ENCODE data around the gene SMIM33. TPM values are rescaled to one million over a fixed set of nuclear protein-coding genes. Genes with fewer than 3 reads are reported as not detected.
"Not testable (repeated sequence)": the region's sequence is repeated elsewhere in the genome, so short reads cannot be mapped to it uniquely, and the experiment has no call there.

SMIM33 gene
- total RNA-seq, 1 experiment from 2014 or later = not detected

DNA sequence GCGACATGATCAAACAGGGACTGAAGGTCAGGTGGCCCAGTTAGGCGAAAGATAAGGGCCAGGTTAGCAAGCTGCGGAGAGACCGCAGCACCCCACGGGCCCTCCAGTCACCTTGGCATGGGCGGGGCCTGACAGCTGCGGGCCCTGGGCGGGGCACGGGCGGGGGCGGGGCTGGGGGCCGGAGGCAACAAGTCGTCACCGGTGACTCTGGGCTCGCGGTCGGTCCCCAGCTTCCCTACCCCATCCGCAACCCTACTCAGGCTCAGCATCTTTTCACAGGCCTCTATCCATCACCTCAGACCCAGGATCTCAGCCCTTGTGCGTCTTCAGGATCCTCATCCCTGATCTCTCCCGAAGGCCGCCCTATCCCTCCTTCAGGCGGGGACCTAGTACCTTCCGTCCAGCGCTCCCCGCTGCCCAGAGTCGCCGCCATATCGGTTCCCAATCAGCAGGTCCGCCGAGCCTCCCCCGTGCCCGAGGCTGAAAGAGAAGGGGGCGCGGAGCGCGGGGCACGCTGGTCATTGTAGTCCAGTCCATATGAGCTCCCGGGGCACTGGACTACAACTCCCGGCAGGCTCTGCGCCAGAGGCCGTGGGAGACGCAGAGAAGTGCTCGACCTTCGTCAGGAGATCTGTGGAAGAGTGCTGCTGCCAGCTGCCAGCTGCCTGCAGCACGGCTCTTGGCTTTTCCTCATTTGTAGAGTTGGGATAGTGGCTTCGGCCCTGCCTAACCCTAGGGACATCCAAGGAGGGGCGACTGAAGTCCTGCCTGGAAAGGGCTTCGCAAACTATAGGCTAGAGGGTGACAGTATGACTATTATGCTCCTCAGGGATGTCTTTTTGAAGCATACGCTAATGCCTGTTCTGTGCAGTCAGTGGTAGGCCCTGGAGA lies 31.5 kb upstream of the SMIM33 start, which contains the start of gene DNAJC18:
TSS of gene DNAJC18 (minus strand) at position 513 of the 891 bp plus-strand sequence. CDS start at position 433, 80 bp downstream.
- Histone ChIP-seq H2BK5ac (ENCODE audit: insufficient read length, low read length) (no peak within 1 kb of the TSS), H3K9ac (ENCODE audit: extremely low read depth, insufficient read length, low read length) (peak within 1 kb of the TSS; percentile 92), H3K27ac (ENCODE audit: insufficient read length, low read depth, low read length) (peak within 1 kb of the TSS; percentile 25), H3K4me2 (ENCODE audit: insufficient read depth, insufficient read length, low read length) (peak within 1 kb of the TSS; percentile 89), H3T11ph (ENCODE audit: low read length) (no peak within 1 kb of the TSS), H3K23ac (ENCODE audit: insufficient read length, low read depth, low read length) (no peak within 1 kb of the TSS), H3K79me1 (ENCODE audit: insufficient read depth, low read depth, low read length, poor library complexity, severe bottlenecking) (no peaks in the 10 kb centered on the region), H4K20me1 (ENCODE audit: control insufficient read depth, insufficient read depth, insufficient read length) (no peaks in the 10 kb centered on the region), H2AFZ (ENCODE audit: low read length) (peak within 1 kb of the TSS; percentile 66), H4K5ac (ENCODE audit: insufficient read length, low read depth, low read length) (peak within 1 kb of the TSS; percentile 67), H2BK15ac (ENCODE audit: low read depth, low read length) (no peak within 1 kb of the TSS), H3K18ac (ENCODE audit: insufficient read length, low read depth, low read length) (peak within 1 kb of the TSS; percentile 99), H3K56ac (ENCODE audit: insufficient read length, low read depth, low read length) (no peak within 1 kb of the TSS), H2BK12ac (ENCODE audit: insufficient read length, low read depth, low read length) (no peak within 1 kb of the TSS), H4K91ac (ENCODE audit: insufficient read length, low read depth, low read length) (no peak within 1 kb of the TSS), H3K27me3 (ENCODE audit: insufficient read depth, low read length) (no peaks in the 10 kb centered on the region), H3K9me3 (ENCODE audit: control insufficient read depth, low read depth, low read length) (no peaks in the 10 kb centered on the region), H3K14ac (ENCODE audit: insufficient read depth, low read length) (peak within 1 kb of the TSS; percentile 97), H2AK5ac (ENCODE audit: insufficient read length, low read length) (no peak within 1 kb of the TSS), H2BK120ac (ENCODE audit: low read depth, low read length, poor library complexity, severe bottlenecking) (no peak within 1 kb of the TSS), H3K4me1 (ENCODE audit: insufficient read depth, low read length) (peaks cover 2% of the 10 kb centered on the region; the same call in 1 of the 2 replicates), H3K79me2 (ENCODE audit: insufficient read depth, low read length) (0 out of 2 replicates have a peak, but pooled peaks cover 2% of the 10 kb centered on the region), H3K4ac (ENCODE audit: low read depth, low read length) (no peak within 1 kb of the TSS), H3K23me2 (ENCODE audit: insufficient read length, low read depth, low read length, poor library complexity, severe bottlenecking) (peaks cover 5% of the 10 kb centered on the region), H4K8ac (replicated peaks; ENCODE audit: insufficient read length, low read depth, low read length) (no peak within 1 kb of the TSS), H2BK20ac (ENCODE audit: low read depth, low read length, poor library complexity, severe bottlenecking) (no peak within 1 kb of the TSS)
- H3K27me3 Mint-ChIP-seq (ENCODE audit: low read depth) = peaks cover 3% of the 10 kb centered on the region
- no CpG with 5 or more reads among the region's 49 CpGs for WGBS (ENCODE audit: extremely low coverage, insufficient read length, low lambda C conversion rate)
- peaks cover 5 to 24% (median 13%) of the 10 kb centered on the region in 3 experiments; a peak in 6 of 7 replicates for H3K36me3 Mint-ChIP-seq (ENCODE audit: insufficient read depth in 1 of 3, low read depth in 3 of 3)
- peaks cover 21 to 24% of the 10 kb centered on the region in 2 experiments for H3K4me1 Mint-ChIP-seq
- peak; percentile 97 for DNase-seq
- H3K9me3 Mint-ChIP-seq = no peaks in the 10 kb centered on the region
- H3K4me3 Mint-ChIP-seq = peak within 1 kb of the TSS; percentile 95 to 96
- TF ChIP-seq, protein P1, sequence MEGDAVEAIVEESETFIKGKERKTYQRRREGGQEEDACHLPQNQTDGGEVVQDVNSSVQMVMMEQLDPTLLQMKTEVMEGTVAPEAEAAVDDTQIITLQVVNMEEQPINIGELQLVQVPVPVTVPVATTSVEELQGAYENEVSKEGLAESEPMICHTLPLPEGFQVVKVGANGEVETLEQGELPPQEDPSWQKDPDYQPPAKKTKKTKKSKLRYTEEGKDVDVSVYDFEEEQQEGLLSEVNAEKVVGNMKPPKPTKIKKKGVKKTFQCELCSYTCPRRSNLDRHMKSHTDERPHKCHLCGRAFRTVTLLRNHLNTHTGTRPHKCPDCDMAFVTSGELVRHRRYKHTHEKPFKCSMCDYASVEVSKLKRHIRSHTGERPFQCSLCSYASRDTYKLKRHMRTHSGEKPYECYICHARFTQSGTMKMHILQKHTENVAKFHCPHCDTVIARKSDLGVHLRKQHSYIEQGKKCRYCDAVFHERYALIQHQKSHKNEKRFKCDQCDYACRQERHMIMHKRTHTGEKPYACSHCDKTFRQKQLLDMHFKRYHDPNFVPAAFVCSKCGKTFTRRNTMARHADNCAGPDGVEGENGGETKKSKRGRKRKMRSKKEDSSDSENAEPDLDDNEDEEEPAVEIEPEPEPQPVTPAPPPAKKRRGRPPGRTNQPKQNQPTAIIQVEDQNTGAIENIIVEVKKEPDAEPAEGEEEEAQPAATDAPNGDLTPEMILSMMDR (conservative IDR thresholded peaks at IDR 0.05) = no peak
- peak within 1 kb of the TSS; percentile 98 to 100 (median 99) for H3K27ac Mint-ChIP-seq

GRCh38 chr5:139440416-139440815 lies 30.4 kb upstream of the SMIM33 start:
- not testable (repeated sequence) for H3K4me2 ChIP-seq (ENCODE audit: insufficient read depth, insufficient read length, low read length); H2BK12ac ChIP-seq (ENCODE audit: insufficient read length, low read depth, low read length); H2BK20ac ChIP-seq (ENCODE audit: low read depth, low read length, poor library complexity, severe bottlenecking); H3K27me3 ChIP-seq (ENCODE audit: insufficient read depth, low read length); H2AK5ac ChIP-seq (ENCODE audit: insufficient read length, low read length); H3K4ac ChIP-seq (ENCODE audit: low read depth, low read length); H3K27ac ChIP-seq (ENCODE audit: insufficient read length, low read depth, low read length); H3K79me1 ChIP-seq (ENCODE audit: insufficient read depth, low read depth, low read length, poor library complexity, severe bottlenecking); H3K18ac ChIP-seq (ENCODE audit: insufficient read length, low read depth, low read length); H3K23ac ChIP-seq (ENCODE audit: insufficient read length, low read depth, low read length); H2BK15ac ChIP-seq (ENCODE audit: low read depth, low read length); H2AFZ ChIP-seq (ENCODE audit: low read length); H2BK5ac ChIP-seq (ENCODE audit: insufficient read length, low read length); H4K8ac ChIP-seq (replicated peaks; ENCODE audit: insufficient read length, low read depth, low read length); H3K27me3 Mint-ChIP-seq (ENCODE audit: low read depth); H3K14ac ChIP-seq (ENCODE audit: insufficient read depth, low read length); H3K23me2 ChIP-seq (ENCODE audit: insufficient read length, low read depth, low read length, poor library complexity, severe bottlenecking); DNase-seq; H3K56ac ChIP-seq (ENCODE audit: insufficient read length, low read depth, low read length); H2BK120ac ChIP-seq (ENCODE audit: low read depth, low read length, poor library complexity, severe bottlenecking); H3K9me3 ChIP-seq (ENCODE audit: control insufficient read depth, low read depth, low read length); H3K9me3 Mint-ChIP-seq; H3K27ac Mint-ChIP-seq; H3T11ph ChIP-seq (ENCODE audit: low read length); H3K4me1 ChIP-seq (ENCODE audit: insufficient read depth, low read length); H3K9ac ChIP-seq (ENCODE audit: extremely low read depth, insufficient read length, low read length); H4K20me1 ChIP-seq (ENCODE audit: control insufficient read depth, insufficient read depth, insufficient read length); H4K91ac ChIP-seq (ENCODE audit: insufficient read length, low read depth, low read length); H3K79me2 ChIP-seq (ENCODE audit: insufficient read depth, low read length); H3K4me3 Mint-ChIP-seq; H4K5ac ChIP-seq (ENCODE audit: insufficient read length, low read depth, low read length)
- H3K4me1 Mint-ChIP-seq = peaks cover 26 to 29% of the 10 kb centered on the region in 2 experiments
- H3K36me3 Mint-ChIP-seq (ENCODE audit: insufficient read depth in 1 of 3, low read depth in 3 of 3) = peaks cover 0 to 16% (median 6%) of the 10 kb centered on the region in 3 experiments; a peak in 6 of 7 replicates
- no CpG with 5 or more reads among the region's 17 CpGs for WGBS (ENCODE audit: extremely low coverage, insufficient read length, low lambda C conversion rate)
